Measurements from ENCODE around the gene GABRD. TPM values are rescaled to one million over a fixed set of nuclear protein-coding genes. Genes with fewer than 3 reads are reported as not detected.

GABRD gene
- total and polyA plus RNA-seq, 4 donors: 0.41 to 6.8 (median 1.8) TPM

DNA sequence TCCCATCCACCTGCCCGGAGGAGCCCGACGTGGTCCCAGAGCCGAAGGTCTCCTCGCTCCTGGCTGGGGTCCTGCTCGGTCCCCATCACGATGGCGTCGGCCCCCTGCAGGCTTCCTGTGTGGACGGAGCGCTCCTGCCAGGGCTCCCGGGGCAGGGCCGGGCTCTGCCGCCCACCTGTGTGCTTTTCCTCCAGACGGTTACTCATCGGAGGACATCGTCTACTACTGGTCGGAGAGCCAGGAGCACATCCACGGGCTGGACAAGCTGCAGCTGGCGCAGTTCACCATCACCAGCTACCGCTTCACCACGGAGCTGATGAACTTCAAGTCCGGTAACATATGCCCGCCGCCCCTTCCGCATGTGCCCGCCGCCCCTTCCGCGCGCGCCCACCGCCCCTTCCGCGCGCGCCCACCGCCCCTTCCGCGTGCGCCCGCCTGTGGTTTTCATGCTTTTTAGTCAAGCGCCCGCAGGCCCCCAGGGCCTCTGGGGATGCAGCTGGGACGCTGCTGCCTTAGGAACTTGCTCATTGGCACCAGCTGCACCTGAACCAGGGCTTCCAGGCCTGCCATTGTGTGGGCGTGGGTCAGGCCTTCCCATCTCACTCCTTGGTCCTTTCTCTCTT, 8.9 kb downstream of the GABRD start:
- no peak for DNase-seq
- ATAC-seq (ENCODE audit: insufficient read depth, low FRiP score): no peak
- no peak overlapping the region for H3K4me3 ChIP-seq
- no peak overlapping the region for H3K9ac ChIP-seq (ENCODE audit: insufficient read depth in 1 of 2, low read length in 2 of 2)
- peaks cover 0 to 4% (median 0%) of the 10 kb centered on the region in 3 donors for H3K27me3 ChIP-seq (ENCODE audit: control insufficient read depth in 3 of 3, insufficient read depth in 3 of 3, low read length in 2 of 3)
- WGBS, 2 donors: 92% methylated on average over 45 to 46 of the region's 46 CpGs
- TF ChIP-seq, protein P1, sequence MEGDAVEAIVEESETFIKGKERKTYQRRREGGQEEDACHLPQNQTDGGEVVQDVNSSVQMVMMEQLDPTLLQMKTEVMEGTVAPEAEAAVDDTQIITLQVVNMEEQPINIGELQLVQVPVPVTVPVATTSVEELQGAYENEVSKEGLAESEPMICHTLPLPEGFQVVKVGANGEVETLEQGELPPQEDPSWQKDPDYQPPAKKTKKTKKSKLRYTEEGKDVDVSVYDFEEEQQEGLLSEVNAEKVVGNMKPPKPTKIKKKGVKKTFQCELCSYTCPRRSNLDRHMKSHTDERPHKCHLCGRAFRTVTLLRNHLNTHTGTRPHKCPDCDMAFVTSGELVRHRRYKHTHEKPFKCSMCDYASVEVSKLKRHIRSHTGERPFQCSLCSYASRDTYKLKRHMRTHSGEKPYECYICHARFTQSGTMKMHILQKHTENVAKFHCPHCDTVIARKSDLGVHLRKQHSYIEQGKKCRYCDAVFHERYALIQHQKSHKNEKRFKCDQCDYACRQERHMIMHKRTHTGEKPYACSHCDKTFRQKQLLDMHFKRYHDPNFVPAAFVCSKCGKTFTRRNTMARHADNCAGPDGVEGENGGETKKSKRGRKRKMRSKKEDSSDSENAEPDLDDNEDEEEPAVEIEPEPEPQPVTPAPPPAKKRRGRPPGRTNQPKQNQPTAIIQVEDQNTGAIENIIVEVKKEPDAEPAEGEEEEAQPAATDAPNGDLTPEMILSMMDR (IDR thresholded peaks at IDR 0.05; ENCODE audit: control extremely low read depth, extremely low read depth): no peak
- no peak overlapping the region for H3K27ac ChIP-seq (ENCODE audit: low read depth in 1 of 2, low read length in 1 of 2)
- H3K4me1 ChIP-seq (ENCODE audit: control insufficient read depth in 5 of 5, insufficient read depth in 5 of 5, low read length in 5 of 5): peaks cover 0 to 16% (median 4%) of the 10 kb centered on the region in 5 donors
- peaks cover 0 to 3% (median 0%) of the 10 kb centered on the region in 4 donors for H3K9me3 ChIP-seq (ENCODE audit: control insufficient read depth in 4 of 4, insufficient read depth in 3 of 4, low read length in 3 of 4)
- no peaks in the 10 kb centered on the region for H3K36me3 ChIP-seq (ENCODE audit: control insufficient read depth in 4 of 4, insufficient read depth in 4 of 4, low read length in 4 of 4)

DNA sequence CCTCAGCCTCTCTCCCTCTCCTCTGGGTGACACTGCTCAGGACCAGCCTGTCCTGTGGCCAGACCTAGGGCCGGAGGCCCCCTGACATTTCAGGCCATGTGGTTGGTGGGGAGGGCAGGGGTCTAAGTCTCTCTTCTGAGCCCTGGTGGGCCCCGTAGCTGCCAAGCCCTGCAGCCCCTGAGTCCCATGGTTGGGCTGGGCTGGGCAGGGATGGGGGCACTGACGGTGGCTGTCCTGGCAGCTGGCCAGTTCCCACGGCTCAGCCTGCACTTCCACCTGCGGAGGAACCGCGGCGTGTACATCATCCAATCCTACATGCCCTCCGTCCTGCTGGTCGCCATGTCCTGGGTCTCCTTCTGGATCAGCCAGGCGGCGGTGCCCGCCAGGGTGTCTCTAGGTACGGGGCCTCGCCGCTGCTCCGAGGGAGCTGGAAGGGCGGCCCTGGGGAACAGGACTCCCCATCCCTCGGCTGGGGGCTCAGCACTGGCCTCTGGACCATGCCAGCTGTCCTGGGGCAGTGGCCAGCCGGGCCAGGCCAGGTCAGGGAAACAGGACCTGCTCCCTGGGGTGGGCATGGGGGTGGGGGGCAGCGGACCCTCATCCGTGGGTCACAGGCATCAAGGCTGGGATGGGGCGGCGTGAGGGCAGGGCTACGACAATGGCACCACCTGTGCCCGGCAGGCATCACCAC, 9.9 kb downstream of the GABRD start:
- Histone ChIP-seq H3K36me3 (ENCODE audit: control insufficient read depth in 4 of 4, insufficient read depth in 4 of 4, low read length in 4 of 4) (no peaks in the 10 kb centered on the region), H3K4me3 (no peak overlapping the region), H3K4me1 (ENCODE audit: control insufficient read depth in 5 of 5, insufficient read depth in 5 of 5, low read length in 5 of 5) (peaks cover 0 to 16% (median 4%) of the 10 kb centered on the region in 5 donors), H3K27ac (ENCODE audit: low read depth in 1 of 2, low read length in 1 of 2) (no peak overlapping the region), H3K9ac (ENCODE audit: insufficient read depth in 1 of 2, low read length in 2 of 2) (no peak overlapping the region), H3K27me3 (ENCODE audit: control insufficient read depth in 3 of 3, insufficient read depth in 3 of 3, low read length in 2 of 3) (peaks cover 0 to 4% (median 0%) of the 10 kb centered on the region in 3 donors), H3K9me3 (ENCODE audit: control insufficient read depth in 4 of 4, insufficient read depth in 3 of 4, low read length in 3 of 4) (no peaks in the 10 kb centered on the region)
- DNase-seq: no peak
- ATAC-seq (ENCODE audit: insufficient read depth, low FRiP score): no peak
- 86 to 92% methylated on average over 26 of the region's 26 CpGs for WGBS, 2 donors
- TF ChIP-seq, protein P1 (IDR thresholded peaks at IDR 0.05; ENCODE audit: control extremely low read depth, extremely low read depth): no peak

DNA sequence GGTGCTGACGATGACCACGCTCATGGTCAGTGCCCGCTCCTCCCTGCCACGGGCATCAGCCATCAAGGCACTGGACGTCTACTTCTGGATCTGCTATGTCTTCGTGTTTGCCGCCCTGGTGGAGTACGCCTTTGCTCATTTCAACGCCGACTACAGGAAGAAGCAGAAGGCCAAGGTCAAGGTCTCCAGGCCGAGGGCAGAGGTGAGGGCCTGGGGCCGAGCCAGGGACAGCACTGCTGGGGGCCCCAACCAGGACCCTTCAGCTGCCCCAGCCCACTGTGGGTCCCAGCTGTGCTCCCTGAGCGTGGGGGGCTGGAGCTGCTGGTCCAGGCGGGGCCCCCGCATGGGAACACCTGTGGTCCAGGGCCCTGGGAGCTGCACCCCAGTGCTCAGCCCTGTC, 10.4 kb downstream of the GABRD start:
- Histone ChIP-seq H3K4me1 (ENCODE audit: control insufficient read depth in 5 of 5, insufficient read depth in 5 of 5, low read length in 5 of 5) (peaks cover 0 to 16% (median 4%) of the 10 kb centered on the region in 5 donors), H3K9ac (ENCODE audit: insufficient read depth in 1 of 2, low read length in 2 of 2) (no peak overlapping the region), H3K9me3 (ENCODE audit: control insufficient read depth in 4 of 4, insufficient read depth in 3 of 4, low read length in 3 of 4) (no peaks in the 10 kb centered on the region), H3K4me3 (no peak overlapping the region), H3K36me3 (ENCODE audit: control insufficient read depth in 4 of 4, insufficient read depth in 4 of 4, low read length in 4 of 4) (no peaks in the 10 kb centered on the region), H3K27me3 (ENCODE audit: control insufficient read depth in 3 of 3, insufficient read depth in 3 of 3, low read length in 2 of 3) (peaks cover 0 to under 1% (median 0%) of the 10 kb centered on the region in 3 donors), H3K27ac (ENCODE audit: low read depth in 1 of 2, low read length in 1 of 2) (no peak overlapping the region)
- no peak for DNase-seq
- 90 to 97% methylated on average over 15 of the region's 15 CpGs for WGBS, 2 donors
- ATAC-seq (ENCODE audit: insufficient read depth, low FRiP score): no peak
- TF ChIP-seq, protein P1 (IDR thresholded peaks at IDR 0.05; ENCODE audit: control extremely low read depth, extremely low read depth): no peak

Measured in lung (tissue), 12 donors.